ENCODE measurements around the gene ALOX5AP.

The ALOX5AP gene

DNA sequence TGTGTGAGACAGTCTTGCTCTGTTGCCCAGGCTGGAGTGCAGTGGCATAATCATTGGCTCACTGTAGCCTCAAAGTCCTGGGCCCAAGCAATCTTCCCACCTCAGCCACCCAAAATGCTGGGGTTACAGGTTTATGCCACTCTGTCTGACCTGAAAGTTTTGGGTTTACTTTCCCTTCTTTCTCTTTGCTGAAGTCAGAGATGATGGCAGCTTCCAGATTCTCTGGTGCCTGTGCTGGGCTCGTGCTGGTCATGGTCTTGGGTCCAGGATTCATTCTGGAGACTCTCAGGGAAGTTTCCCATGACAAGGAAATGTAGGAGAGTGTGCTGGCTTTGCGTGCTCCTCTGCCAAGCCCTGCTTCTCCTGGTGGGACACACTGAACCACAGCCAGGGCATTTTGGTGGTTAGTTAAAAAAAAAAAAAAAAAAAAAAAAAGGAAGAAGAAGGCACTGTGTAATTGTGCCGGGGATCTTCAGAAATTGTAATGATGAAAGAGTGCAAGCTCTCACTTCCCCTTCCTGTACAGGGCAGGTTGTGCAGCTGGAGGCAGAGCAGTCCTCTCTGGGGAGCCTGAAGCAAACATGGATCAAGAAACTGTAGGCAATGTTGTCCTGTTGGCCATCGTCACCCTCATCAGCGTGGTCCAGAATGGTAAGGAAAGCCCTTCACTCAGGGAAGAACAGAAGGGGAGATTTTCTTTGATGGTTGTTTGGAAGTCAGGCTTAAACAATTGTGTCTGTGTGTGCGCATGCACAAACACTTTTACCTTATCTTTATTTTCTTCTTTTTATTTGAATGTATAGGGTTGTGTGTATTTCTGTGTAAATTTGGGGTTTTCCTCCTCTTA lies at the start of gene ALOX5AP:
Gene ALOX5AP, plus strand, starts transcription at position 519 of the 847 bp plus-strand sequence. Its CDS starts 63 bp downstream, at position 582.
- no peak within 1 kb of the TSS for H3K4me3 ChIP-seq (ENCODE audit: low read length)
- no peaks in the 10 kb centered on the region for H3K36me3 ChIP-seq (ENCODE audit: control insufficient read depth, low read depth, low read length)
- H3K9me3 ChIP-seq (ENCODE audit: control insufficient read depth, low read depth, low read length), result no peaks in the 10 kb centered on the region
- no peak within 1 kb of the TSS for H3K27ac ChIP-seq (ENCODE audit: low read length)
- no peaks in the 10 kb centered on the region for H3K27me3 ChIP-seq (ENCODE audit: control insufficient read depth, insufficient read depth, low read length)
- no peak within 1 kb of the TSS for H3K9ac ChIP-seq (ENCODE audit: low read length)
- H3K4me1 ChIP-seq (ENCODE audit: control insufficient read depth, low read depth, low read length), result no peaks in the 10 kb centered on the region

DNA sequence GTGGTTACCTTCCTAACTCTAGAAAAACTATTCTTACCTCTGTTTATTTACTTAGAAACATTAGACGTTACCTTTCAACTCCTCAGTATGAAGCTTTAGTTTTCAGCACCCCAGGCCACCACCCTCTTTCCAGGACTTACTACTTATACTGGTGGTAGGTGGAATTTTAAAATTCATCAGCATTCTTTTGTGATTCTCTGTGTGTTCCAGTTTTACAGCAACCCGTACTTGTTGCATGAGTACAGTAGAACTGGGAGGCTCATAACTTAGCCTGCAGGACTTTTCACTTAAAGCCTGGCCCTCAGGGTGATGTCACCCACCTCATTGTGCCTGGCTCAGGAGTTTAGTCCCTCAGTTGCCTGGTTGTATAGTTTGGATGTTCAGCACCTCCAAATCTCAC lies 49.4 kb upstream of the ALOX5AP start:
- Histone ChIP-seq H3K36me3 (ENCODE audit: control insufficient read depth, low read depth, low read length) (no peaks in the 10 kb centered on the region), H3K4me1 (ENCODE audit: control insufficient read depth, low read depth, low read length) (no peaks in the 10 kb centered on the region), H3K9me3 (ENCODE audit: control insufficient read depth, low read depth, low read length) (no peaks in the 10 kb centered on the region), H3K27ac (ENCODE audit: low read length) (no peak overlapping the region), H3K27me3 (ENCODE audit: control insufficient read depth, insufficient read depth, low read length) (no peaks in the 10 kb centered on the region), H3K9ac (ENCODE audit: low read length) (no peak overlapping the region), H3K4me3 (ENCODE audit: low read length) (no peak overlapping the region)

DNA sequence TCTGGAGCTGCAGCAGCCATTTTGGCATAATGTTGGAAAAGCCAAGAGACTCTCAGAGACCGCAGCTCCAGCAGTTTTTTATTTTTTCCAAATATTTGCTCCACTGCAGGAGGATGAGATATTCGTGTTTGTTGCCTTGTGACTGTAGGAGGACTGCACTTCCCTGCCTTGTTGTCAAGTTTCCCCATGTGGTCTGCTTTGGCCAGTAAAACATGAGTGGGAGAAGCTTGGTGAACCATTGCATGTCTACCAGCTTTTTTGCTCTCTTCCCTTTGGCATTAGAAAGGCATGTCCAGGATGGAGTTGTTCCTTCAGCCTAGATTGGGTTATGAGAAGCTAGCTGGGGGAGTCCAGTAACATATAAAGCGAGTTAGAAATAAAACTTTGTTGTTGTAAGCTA lies 47.7 kb upstream of the ALOX5AP start:
- no peak overlapping the region for H3K27ac ChIP-seq (ENCODE audit: low read length)

DNA sequence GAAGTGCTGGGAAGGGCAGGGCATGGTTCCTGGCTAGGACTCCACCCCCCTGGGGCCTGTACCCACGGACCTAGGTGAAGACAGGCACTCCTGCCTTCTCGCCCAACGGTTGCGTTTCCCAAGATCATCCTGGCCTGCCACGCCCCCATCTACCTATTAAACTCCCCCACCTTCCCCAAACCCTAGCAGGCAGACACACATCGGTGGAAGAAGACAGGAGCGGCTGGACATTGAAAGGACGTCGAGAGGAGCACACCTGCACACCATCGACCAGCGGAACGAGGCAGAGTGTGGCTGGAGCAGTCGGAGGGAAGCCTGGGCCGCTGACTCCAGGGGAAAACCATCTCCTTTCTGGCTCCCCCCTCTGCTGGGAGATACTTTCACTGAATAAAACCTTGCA lies 45.6 kb upstream of the ALOX5AP start:
- H3K36me3 ChIP-seq (ENCODE audit: control insufficient read depth, low read depth, low read length), result no peaks in the 10 kb centered on the region
- H3K9ac ChIP-seq (ENCODE audit: low read length), result no peak overlapping the region
- no peak overlapping the region for H3K4me3 ChIP-seq (ENCODE audit: low read length)
- H3K27ac ChIP-seq (ENCODE audit: low read length), result no peak overlapping the region
- H3K9me3 ChIP-seq (ENCODE audit: control insufficient read depth, low read depth, low read length), result no peaks in the 10 kb centered on the region
- H3K4me1 ChIP-seq (ENCODE audit: control insufficient read depth, low read depth, low read length), result no peaks in the 10 kb centered on the region
- H3K27me3 ChIP-seq (ENCODE audit: control insufficient read depth, insufficient read depth, low read length), result no peaks in the 10 kb centered on the region

More for the DNA sequence above, 47.7 kb upstream of the ALOX5AP start:
- H3K9ac ChIP-seq (ENCODE audit: low read length), result no peak overlapping the region
- H3K27me3 ChIP-seq (ENCODE audit: control insufficient read depth, insufficient read depth, low read length), result no peaks in the 10 kb centered on the region
- no peaks in the 10 kb centered on the region for H3K4me1 ChIP-seq (ENCODE audit: control insufficient read depth, low read depth, low read length)
- H3K9me3 ChIP-seq (ENCODE audit: control insufficient read depth, low read depth, low read length), result no peaks in the 10 kb centered on the region
- H3K36me3 ChIP-seq (ENCODE audit: control insufficient read depth, low read depth, low read length), result no peaks in the 10 kb centered on the region
- no peak overlapping the region for H3K4me3 ChIP-seq (ENCODE audit: low read length)

DNA sequence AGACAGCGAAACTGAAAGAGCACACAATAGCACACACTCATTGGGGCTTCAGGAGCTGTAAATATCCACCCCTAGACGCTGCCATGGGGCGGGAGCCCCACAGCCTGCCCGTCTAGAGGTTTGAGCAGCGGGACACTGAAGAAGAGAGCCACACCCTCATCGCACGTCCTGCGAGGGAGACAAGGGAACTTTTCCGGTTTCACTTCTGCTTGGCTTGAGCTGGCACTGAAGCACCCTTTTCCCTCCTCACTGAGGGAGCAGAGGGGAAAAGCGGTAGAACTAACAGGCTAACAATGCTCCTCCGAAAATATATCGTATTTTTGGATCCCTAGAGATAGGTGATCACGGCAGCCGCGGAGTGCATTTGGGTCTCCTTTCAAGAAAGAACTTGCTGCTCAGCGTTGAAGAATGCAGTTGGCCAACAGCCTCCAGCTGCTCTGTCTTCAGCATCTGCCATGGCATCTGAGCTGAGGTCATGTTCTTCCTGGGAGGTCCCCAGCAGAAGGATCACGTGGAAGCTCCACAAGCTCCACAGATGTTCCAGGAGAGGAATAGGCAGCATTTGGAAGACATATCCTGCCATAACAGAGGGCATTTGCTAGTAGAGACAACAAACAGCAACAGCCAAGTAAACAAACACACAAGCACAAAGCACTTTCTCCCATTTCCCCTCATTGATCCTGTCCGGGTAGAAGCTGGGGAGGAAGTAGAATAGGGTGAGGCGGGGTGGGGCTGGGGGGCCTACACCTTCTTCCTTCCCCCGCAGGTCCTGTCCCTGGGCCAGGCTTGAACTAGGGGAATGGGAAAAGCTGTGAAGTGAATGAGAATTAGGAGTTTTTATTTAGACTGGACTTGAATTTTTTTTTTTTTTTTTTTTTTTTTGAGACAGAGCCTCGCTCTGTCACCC lies 44.8 kb upstream of the ALOX5AP start:
- no peak overlapping the region for H3K27ac ChIP-seq (ENCODE audit: low read length)
- no peak overlapping the region for H3K4me3 ChIP-seq (ENCODE audit: low read length)
- H3K4me1 ChIP-seq (ENCODE audit: control insufficient read depth, low read depth, low read length), result peaks cover 3% of the 10 kb centered on the region
- H3K36me3 ChIP-seq (ENCODE audit: control insufficient read depth, low read depth, low read length), result no peaks in the 10 kb centered on the region
- no peaks in the 10 kb centered on the region for H3K9me3 ChIP-seq (ENCODE audit: control insufficient read depth, low read depth, low read length)
- no peak overlapping the region for H3K9ac ChIP-seq (ENCODE audit: low read length)
- no peaks in the 10 kb centered on the region for H3K27me3 ChIP-seq (ENCODE audit: control insufficient read depth, insufficient read depth, low read length)

DNA sequence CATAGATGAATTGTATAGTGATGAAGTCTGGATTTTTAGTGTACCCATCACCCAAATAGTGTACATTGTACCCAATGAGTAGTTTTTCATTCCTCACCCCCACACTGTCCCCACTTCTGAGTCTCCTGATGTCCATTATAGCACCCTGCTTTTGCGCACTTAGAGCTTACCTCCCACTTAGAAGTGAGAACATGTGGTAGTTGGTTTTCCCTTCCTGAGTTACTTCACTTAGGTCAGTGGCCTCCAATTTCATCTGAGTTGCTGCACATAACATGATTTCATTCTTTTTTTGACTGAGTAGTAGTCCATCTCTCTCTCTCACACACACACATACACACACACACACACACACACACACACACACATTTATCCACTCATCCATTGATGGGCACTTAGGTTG lies 43.2 kb upstream of the ALOX5AP start:
- Histone ChIP-seq H3K4me1 (ENCODE audit: control insufficient read depth, low read depth, low read length) (peaks cover 17% of the 10 kb centered on the region), H3K9me3 (ENCODE audit: control insufficient read depth, low read depth, low read length) (no peaks in the 10 kb centered on the region), H3K27me3 (ENCODE audit: control insufficient read depth, insufficient read depth, low read length) (no peaks in the 10 kb centered on the region)

DNA sequence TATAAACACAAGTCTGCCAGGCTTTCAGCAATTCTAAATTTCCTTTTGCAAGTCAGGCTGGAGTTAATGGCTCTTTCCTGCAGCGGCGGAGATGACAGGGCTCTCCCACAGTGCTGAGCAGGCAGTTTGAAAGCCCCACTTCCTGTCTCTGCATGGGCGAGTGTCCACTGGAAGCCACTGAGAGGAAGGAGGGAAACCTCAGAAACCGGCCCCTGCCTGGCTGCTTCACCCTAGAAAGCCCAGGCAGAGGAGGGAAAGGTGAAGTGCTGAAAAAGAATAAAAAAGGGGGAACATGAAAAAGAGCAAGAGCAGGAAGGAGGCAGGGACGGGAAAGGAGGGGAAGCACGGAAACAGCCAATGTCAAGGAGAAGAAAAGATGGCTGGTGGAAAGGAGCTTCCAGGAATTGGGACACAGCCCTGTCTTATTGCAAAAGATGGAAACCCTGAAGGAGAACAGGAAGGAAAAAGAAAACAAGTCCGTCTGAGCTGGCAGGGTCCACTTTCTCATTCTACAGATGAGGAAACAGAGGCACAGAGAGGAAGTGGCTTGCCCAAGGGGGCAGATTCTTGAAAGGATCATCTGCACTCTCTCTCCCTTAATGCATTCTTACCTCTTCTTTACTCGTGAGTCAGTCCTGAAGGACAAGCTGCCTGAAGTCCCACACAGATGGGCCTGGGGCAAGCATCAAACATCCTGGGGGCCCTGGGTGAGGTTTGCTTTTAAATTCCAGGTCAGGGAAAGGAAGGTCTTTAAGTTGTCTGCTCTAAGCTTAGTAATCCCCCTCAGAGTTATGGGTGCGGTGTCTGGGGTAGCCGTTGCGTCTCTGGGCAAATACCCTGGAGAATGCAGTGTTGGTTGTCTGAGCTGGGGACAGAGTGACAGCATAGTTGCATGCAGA lies 38.8 kb upstream of the ALOX5AP start:
- no peak overlapping the region for H3K4me3 ChIP-seq (ENCODE audit: low read length)
- H3K27me3 ChIP-seq (ENCODE audit: control insufficient read depth, insufficient read depth, low read length), result no peaks in the 10 kb centered on the region
- no peaks in the 10 kb centered on the region for H3K36me3 ChIP-seq (ENCODE audit: control insufficient read depth, low read depth, low read length)
- peaks cover 17% of the 10 kb centered on the region for H3K4me1 ChIP-seq (ENCODE audit: control insufficient read depth, low read depth, low read length)
- no peaks in the 10 kb centered on the region for H3K9me3 ChIP-seq (ENCODE audit: control insufficient read depth, low read depth, low read length)
- no peak overlapping the region for H3K27ac ChIP-seq (ENCODE audit: low read length)
- H3K9ac ChIP-seq (ENCODE audit: low read length), result no peak overlapping the region

More for the DNA sequence above, 43.2 kb upstream of the ALOX5AP start:
- H3K27ac ChIP-seq (ENCODE audit: low read length), result no peak overlapping the region
- no peak overlapping the region for H3K4me3 ChIP-seq (ENCODE audit: low read length)
- no peaks in the 10 kb centered on the region for H3K36me3 ChIP-seq (ENCODE audit: control insufficient read depth, low read depth, low read length)
- H3K9ac ChIP-seq (ENCODE audit: low read length), result no peak overlapping the region

DNA sequence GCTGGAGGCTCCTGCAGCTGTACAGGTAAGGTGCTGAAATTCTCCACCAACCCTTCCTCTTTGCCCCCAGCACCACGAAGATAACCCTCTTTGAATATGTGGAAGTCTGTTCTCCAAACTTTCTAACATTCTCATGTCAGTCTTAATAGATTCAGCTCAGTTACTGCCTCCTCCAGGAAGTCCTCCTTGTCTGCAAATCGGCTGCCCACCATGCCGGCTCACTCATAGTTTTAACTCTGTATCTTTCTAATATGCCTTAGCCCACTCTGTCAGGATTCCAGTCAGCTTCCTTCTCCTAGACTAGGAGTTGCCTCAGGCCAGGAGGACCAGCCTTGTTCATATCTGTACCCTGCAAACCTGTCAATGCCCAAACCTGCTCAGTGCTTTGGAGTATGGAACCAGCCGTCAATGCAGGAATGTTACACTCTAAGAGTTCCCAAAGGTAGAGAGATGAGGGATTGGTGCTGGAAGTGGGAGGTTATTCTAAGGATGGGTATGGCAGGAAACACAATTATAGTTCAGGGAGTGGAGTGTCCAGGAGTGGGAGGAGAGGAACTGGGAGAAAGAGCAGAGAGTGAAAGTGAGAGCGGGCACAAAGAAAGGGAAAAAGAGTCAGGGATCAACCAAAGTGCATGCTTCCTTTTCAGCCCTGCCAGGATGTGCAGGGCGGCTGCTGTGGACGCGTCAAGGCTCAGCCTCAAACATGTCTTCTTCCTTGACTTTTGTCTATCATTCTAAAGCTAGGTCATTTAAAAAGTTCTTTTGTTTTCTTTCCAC lies 38.0 kb upstream of the ALOX5AP start:
- no peak overlapping the region for H3K27ac ChIP-seq (ENCODE audit: low read length)
- H3K4me1 ChIP-seq (ENCODE audit: control insufficient read depth, low read depth, low read length), result peaks cover 17% of the 10 kb centered on the region
- H3K9me3 ChIP-seq (ENCODE audit: control insufficient read depth, low read depth, low read length), result no peaks in the 10 kb centered on the region
- no peak overlapping the region for H3K9ac ChIP-seq (ENCODE audit: low read length)
- H3K27me3 ChIP-seq (ENCODE audit: control insufficient read depth, insufficient read depth, low read length), result no peaks in the 10 kb centered on the region
- H3K36me3 ChIP-seq (ENCODE audit: control insufficient read depth, low read depth, low read length), result no peaks in the 10 kb centered on the region
- H3K4me3 ChIP-seq (ENCODE audit: low read length), result no peak overlapping the region

DNA sequence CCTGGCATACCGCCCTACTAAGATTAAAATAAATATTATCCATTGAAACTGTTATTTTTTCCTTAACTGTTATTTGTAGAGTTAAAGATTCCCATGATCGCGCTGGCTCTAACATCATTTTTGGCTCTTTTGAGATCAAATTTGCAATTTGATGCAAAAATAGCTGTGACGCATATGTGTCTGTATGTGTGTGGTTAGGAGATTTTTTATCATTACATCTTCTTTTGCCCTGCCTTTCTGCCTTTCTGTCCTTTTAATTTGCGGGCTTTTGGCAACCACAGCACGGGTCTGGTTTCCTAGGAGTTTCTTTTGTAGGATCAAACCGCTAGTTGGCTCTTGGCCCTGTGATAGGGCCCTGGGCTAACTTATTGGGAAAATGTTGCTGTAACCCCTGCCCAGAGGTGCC lies 37.3 kb upstream of the ALOX5AP start:
- H3K9ac ChIP-seq (ENCODE audit: low read length), result no peak overlapping the region
- no peak overlapping the region for H3K27ac ChIP-seq (ENCODE audit: low read length)
- H3K36me3 ChIP-seq (ENCODE audit: control insufficient read depth, low read depth, low read length), result no peaks in the 10 kb centered on the region
- no peak overlapping the region for H3K4me3 ChIP-seq (ENCODE audit: low read length)
- H3K27me3 ChIP-seq (ENCODE audit: control insufficient read depth, insufficient read depth, low read length), result no peaks in the 10 kb centered on the region
- H3K9me3 ChIP-seq (ENCODE audit: control insufficient read depth, low read depth, low read length), result no peaks in the 10 kb centered on the region
- peaks cover 17% of the 10 kb centered on the region for H3K4me1 ChIP-seq (ENCODE audit: control insufficient read depth, low read depth, low read length)

DNA sequence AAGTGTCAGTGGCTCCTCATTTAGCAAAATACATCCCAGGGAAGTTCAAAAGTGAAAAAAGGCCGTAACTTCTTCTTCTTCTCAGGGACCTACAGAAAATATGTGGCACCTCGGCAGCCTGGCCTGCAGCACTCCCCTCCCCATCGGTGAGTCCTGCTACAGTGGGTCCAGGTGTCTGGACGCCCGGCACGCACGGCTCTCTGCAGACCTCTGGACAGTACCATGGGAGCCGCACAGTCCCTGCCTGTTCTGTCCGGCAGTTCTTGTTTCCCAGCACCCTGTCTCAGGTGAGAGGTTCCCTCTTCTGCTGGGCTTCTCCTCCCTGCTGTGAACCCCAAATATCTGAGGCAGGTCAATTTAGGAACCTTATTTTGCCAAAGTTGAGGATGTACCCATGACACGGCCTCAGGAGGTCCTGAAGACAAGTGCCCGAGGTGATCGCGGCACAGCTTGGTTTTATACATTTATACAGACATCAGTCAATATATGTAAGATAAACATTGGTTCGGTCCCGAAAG lies 36.8 kb upstream of the ALOX5AP start:
- no peak overlapping the region for H3K4me3 ChIP-seq (ENCODE audit: low read length)
- no peak overlapping the region for H3K27ac ChIP-seq (ENCODE audit: low read length)
- no peaks in the 10 kb centered on the region for H3K36me3 ChIP-seq (ENCODE audit: control insufficient read depth, low read depth, low read length)
- H3K4me1 ChIP-seq (ENCODE audit: control insufficient read depth, low read depth, low read length), result peaks cover 17% of the 10 kb centered on the region
- no peak overlapping the region for H3K9ac ChIP-seq (ENCODE audit: low read length)
- H3K9me3 ChIP-seq (ENCODE audit: control insufficient read depth, low read depth, low read length), result no peaks in the 10 kb centered on the region
- no peaks in the 10 kb centered on the region for H3K27me3 ChIP-seq (ENCODE audit: control insufficient read depth, insufficient read depth, low read length)
